ENCODE results near the gene NDUFB7.
A peak's percentile ranks its signal among the peaks of the same experiment; 100 is the strongest.
"Not testable (repeated sequence)": the region's sequence is repeated elsewhere in the genome, so short reads cannot be mapped to it uniquely, and the experiment has no call there.

Gene NDUFB7

GRCh38 chr19:14553042-14553938 lies 18.6 kb downstream of the NDUFB7 start:
- DNase-seq: no peak
- no peak for TF ChIP-seq GATA1 (IDR thresholded peaks at IDR 0.05; ENCODE audit: low read depth, low read length)
- TF ChIP-seq POLR2A (IDR thresholded peaks at IDR 0.05; ENCODE audit: low read length): no peak

GRCh38 chr19:14552006-14552360 lies 19.9 kb downstream of the NDUFB7 start:
- not testable (repeated sequence) for DNase-seq

- peak; percentile 87 to 89 for DNase-seq
These were observed 20.5 kb downstream of the NDUFB7 start for GRCh38 chr19:14551134-14552005.

GRCh38 chr19:14550201-14550754 lies 21.6 kb downstream of the NDUFB7 start:
- TF ChIP-seq POLR2A (IDR thresholded peaks at IDR 0.05; ENCODE audit: low read length): no peak
- TF ChIP-seq GATA1 (IDR thresholded peaks at IDR 0.05; ENCODE audit: low read depth, low read length): no peak
- DNase-seq: no peak

- no peak for TF ChIP-seq GATA1 (IDR thresholded peaks at IDR 0.05; ENCODE audit: low read depth, low read length)
- TF ChIP-seq POLR2A (IDR thresholded peaks at IDR 0.05; ENCODE audit: low read length): no peak
- DNase-seq: no peak
These were observed 26.2 kb downstream of the NDUFB7 start for GRCh38 chr19:14545716-14546082.

- no peak for DNase-seq
- TF ChIP-seq POLR2A (IDR thresholded peaks at IDR 0.05; ENCODE audit: low read length): no peak
- no peak for TF ChIP-seq GATA1 (IDR thresholded peaks at IDR 0.05; ENCODE audit: low read depth, low read length)
These were observed 26.7 kb downstream of the NDUFB7 start for GRCh38 chr19:14544977-14545715.

GRCh38 chr19:14544047-14544446 lies 27.8 kb downstream of the NDUFB7 start:
- TF ChIP-seq GATA1 (IDR thresholded peaks at IDR 0.05; ENCODE audit: low read depth, low read length): no peak
- TF ChIP-seq POLR2A (IDR thresholded peaks at IDR 0.05; ENCODE audit: low read length): no peak
- no peak for DNase-seq

GRCh38 chr19:14542711-14543328 lies 29.0 kb downstream of the NDUFB7 start:
- TF ChIP-seq POLR2A (IDR thresholded peaks at IDR 0.05; ENCODE audit: low read length): no peak
- TF ChIP-seq GATA1 (IDR thresholded peaks at IDR 0.05; ENCODE audit: low read depth, low read length): no peak
- DNase-seq: peak; percentile 46 to 60

GRCh38 chr19:14541979-14542378 lies 29.9 kb downstream of the NDUFB7 start:
- not testable (repeated sequence) for DNase-seq

- TF ChIP-seq GATA1 (IDR thresholded peaks at IDR 0.05; ENCODE audit: low read depth, low read length) (no peak), POLR2A (IDR thresholded peaks at IDR 0.05; ENCODE audit: low read length) (no peak)
- no peak for DNase-seq
These were observed 30.9 kb downstream of the NDUFB7 start for GRCh38 chr19:14540741-14541525.

- TF ChIP-seq POLR2A (IDR thresholded peaks at IDR 0.05; ENCODE audit: low read length) (peak; percentile 22), GATA1 (IDR thresholded peaks at IDR 0.05; ENCODE audit: low read depth, low read length) (no peak)
- peak; percentile 92 to 94 for DNase-seq
These were observed 34.8 kb downstream of the NDUFB7 start for GRCh38 chr19:14536926-14537692.

GRCh38 chr19:14533450-14533849 lies 38.4 kb downstream of the NDUFB7 start:
- DNase-seq: peak in 1 of 2 experiments; percentile 58
- TF ChIP-seq POLR2A (IDR thresholded peaks at IDR 0.05; ENCODE audit: low read length) (no peak), GATA1 (IDR thresholded peaks at IDR 0.05; ENCODE audit: low read depth, low read length) (no peak)
